Measurements from ENCODE around the gene SPEM2. TPM values are rescaled to one million over a fixed set of nuclear protein-coding genes. Genes with fewer than 3 reads are reported as not detected.
A peak's percentile ranks its signal among the peaks of the same experiment; 100 is the strongest.

SPEM2 gene
- total RNA-seq, 4 donors from 2014 or later = not detected

GRCh38 chr17:7459961-7460545 is 34.6 kb downstream of the SPEM2 start:
- TF ChIP-seq CTCF (IDR thresholded peaks at IDR 0.05) = no peak
- TF ChIP-seq POLR2A (IDR thresholded peaks at IDR 0.05) = no peak
- TF ChIP-seq EP300 (IDR thresholded peaks at IDR 0.05) = no peak
- TF ChIP-seq POLR2AphosphoS5 (IDR thresholded peaks at IDR 0.05) = no peak
- peaks cover 18% of the 10 kb centered on the region for H3K36me3 ChIP-seq
- H3K9me3 ChIP-seq = no peaks in the 10 kb centered on the region
- H3K4me1 ChIP-seq = peaks cover 25% of the 10 kb centered on the region
- no peak overlapping the region for H3K4me3 ChIP-seq
- DNase-seq (ENCODE audit: low spot score in 2 of 2) = no peak
- H3K27ac ChIP-seq = peak overlapping the region; percentile 20
- no peaks in the 10 kb centered on the region for H3K27me3 ChIP-seq
- WGBS = 73% methylated on average over 3 of the region's 3 CpGs

GRCh38 chr17:7460850-7461660 is 35.6 kb downstream of the SPEM2 start:
- Histone ChIP-seq H3K4me3 (no peak overlapping the region), H3K27ac (no peak overlapping the region), H3K27me3 (no peaks in the 10 kb centered on the region), H3K9me3 (no peaks in the 10 kb centered on the region), H3K36me3 (peaks cover 26% of the 10 kb centered on the region), H3K4me1 (peaks cover 26% of the 10 kb centered on the region)
- no peak for TF ChIP-seq CTCF (IDR thresholded peaks at IDR 0.05)
- no peak for TF ChIP-seq POLR2AphosphoS5 (IDR thresholded peaks at IDR 0.05)
- no peak for TF ChIP-seq POLR2A (IDR thresholded peaks at IDR 0.05)
- no peak for TF ChIP-seq EP300 (IDR thresholded peaks at IDR 0.05)
- DNase-seq (ENCODE audit: low spot score in 2 of 2) = no peak
- WGBS = 90% methylated on average over 7 of the region's 7 CpGs

GRCh38 chr17:7462474-7463371 is 37.3 kb downstream of the SPEM2 start:
- TF ChIP-seq POLR2AphosphoS5 (IDR thresholded peaks at IDR 0.05) (no peak), CTCF (IDR thresholded peaks at IDR 0.05) (no peak), EP300 (IDR thresholded peaks at IDR 0.05) (no peak), POLR2A (IDR thresholded peaks at IDR 0.05) (no peak)
- Histone ChIP-seq H3K9me3 (no peaks in the 10 kb centered on the region), H3K27ac (no peak overlapping the region), H3K36me3 (peaks cover 30% of the 10 kb centered on the region), H3K4me1 (peaks cover 28% of the 10 kb centered on the region), H3K27me3 (no peaks in the 10 kb centered on the region), H3K4me3 (no peak overlapping the region)
- WGBS = 86% methylated on average over 11 of the region's 44 CpGs
- no peak for DNase-seq (ENCODE audit: low spot score in 2 of 2)

- Histone ChIP-seq H3K27ac (peak overlapping the region; percentile 55), H3K36me3 (peaks cover 30% of the 10 kb centered on the region), H3K27me3 (no peaks in the 10 kb centered on the region), H3K4me1 (peaks cover 28% of the 10 kb centered on the region), H3K4me3 (no peak overlapping the region), H3K9me3 (no peaks in the 10 kb centered on the region)
- 80% methylated on average over 11 of the region's 14 CpGs for WGBS
- TF ChIP-seq CTCF (IDR thresholded peaks at IDR 0.05) (no peak), EP300 (IDR thresholded peaks at IDR 0.05) (no peak), POLR2AphosphoS5 (IDR thresholded peaks at IDR 0.05) (no peak), POLR2A (IDR thresholded peaks at IDR 0.05) (no peak)
- no peak for DNase-seq (ENCODE audit: low spot score in 2 of 2)
Observed at GRCh38 chr17:7463372-7463846, 38.0 kb downstream of the SPEM2 start.

All from suprapubic skin (tissue), 4 donors.